Spleen (tissue), 7 donors: ENCODE results near the gene PLS1.

ENCODE experiments used
- POLR2AphosphoS5 ChIP-seq, 3 donors: sonication (generic); formaldehyde crosslinking; IDR thresholded peaks; one replicate each; pipeline ENCODE4 v1.5.1; 2017; ENCODE audit warnings: antibody characterized with exemption in 3 of 3
- TF ChIP-seq, protein P1 (sequence below), 11 experiments: fragments of 200-600 bp in 7 of 11; fragments of 450-650 bp in 4 of 11; sonication (generic) in 4 of 11; IDR thresholded peaks in 8 of 11; conservative IDR thresholded peaks in 3 of 11; 1 replicate in 7 of 11; 2 replicates in 4 of 11; pipeline versions ENCODE4 v1.4.0 to v1.8.0; 2016 to 2021; ENCODE audit warnings: antibody characterized with exemption in 11 of 11, inconsistent platforms in 4 of 11, mild to moderate bottlenecking in 1 of 11
- donor health status: DM: no; HTN: no; CAD: no; lungs with moderate emphysema.
- donor health status: DM: no; HTN: no; CAD: no.
- donor health status: DM: no; HTN: no; CAD: no.

- TF ChIP-seq, protein P1, sequence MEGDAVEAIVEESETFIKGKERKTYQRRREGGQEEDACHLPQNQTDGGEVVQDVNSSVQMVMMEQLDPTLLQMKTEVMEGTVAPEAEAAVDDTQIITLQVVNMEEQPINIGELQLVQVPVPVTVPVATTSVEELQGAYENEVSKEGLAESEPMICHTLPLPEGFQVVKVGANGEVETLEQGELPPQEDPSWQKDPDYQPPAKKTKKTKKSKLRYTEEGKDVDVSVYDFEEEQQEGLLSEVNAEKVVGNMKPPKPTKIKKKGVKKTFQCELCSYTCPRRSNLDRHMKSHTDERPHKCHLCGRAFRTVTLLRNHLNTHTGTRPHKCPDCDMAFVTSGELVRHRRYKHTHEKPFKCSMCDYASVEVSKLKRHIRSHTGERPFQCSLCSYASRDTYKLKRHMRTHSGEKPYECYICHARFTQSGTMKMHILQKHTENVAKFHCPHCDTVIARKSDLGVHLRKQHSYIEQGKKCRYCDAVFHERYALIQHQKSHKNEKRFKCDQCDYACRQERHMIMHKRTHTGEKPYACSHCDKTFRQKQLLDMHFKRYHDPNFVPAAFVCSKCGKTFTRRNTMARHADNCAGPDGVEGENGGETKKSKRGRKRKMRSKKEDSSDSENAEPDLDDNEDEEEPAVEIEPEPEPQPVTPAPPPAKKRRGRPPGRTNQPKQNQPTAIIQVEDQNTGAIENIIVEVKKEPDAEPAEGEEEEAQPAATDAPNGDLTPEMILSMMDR (IDR thresholded peaks at IDR 0.05 in 8 of 11, conservative IDR thresholded peaks at IDR 0.05 in 3 of 11): no peak
- TF ChIP-seq POLR2AphosphoS5 (IDR thresholded peaks at IDR 0.05): no peak
Measured at GRCh38 chr3:142746646-142747045, 150.5 kb downstream of the PLS1 start.
